DLD1 (cell line): ENCODE data around the gene FMNL3.
"Not testable (repeated sequence)": the region's sequence is repeated elsewhere in the genome, so short reads cannot be mapped to it uniquely, and the experiment has no call there.

ENCODE experiments used
- in situ Hi-C: cut with HindIII; loops from 2 replicates; pipeline ENCODE4 v1.10.0; 2017; ENCODE audit warnings: low sequenced_read_pairs

The FMNL3 gene

GRCh38 chr12:49707128-49707811 is at the start of gene FMNL3:
TSS of gene FMNL3 (minus strand) at chr12:49707405. CDS start at chr12:49707180, 225 bp downstream.
- in situ Hi-C loops: no loop called here

GRCh38 chr12:49750996-49751393 is 43.8 kb upstream of the FMNL3 start:
- in situ Hi-C loops: no loop called here

- in situ Hi-C loops: no loop called here
Observed at GRCh38 chr12:49750027-49750995, 43.1 kb upstream of the FMNL3 start.

- in situ Hi-C loops: no loop called here
Observed at GRCh38 chr12:49748800-49749199, 41.6 kb upstream of the FMNL3 start.

- in situ Hi-C loops: no loop called here
Observed at GRCh38 chr12:49748306-49748705, 41.1 kb upstream of the FMNL3 start.

- in situ Hi-C loops: no loop called here
Observed at GRCh38 chr12:49744363-49744885, 37.2 kb upstream of the FMNL3 start.

- in situ Hi-C loops: no loop called here
Observed at GRCh38 chr12:49741882-49742620, 34.8 kb upstream of the FMNL3 start.

GRCh38 chr12:49740930-49741881 is 34.0 kb upstream of the FMNL3 start, which contains the start of gene TMBIM6:
TSS of gene TMBIM6 (plus strand) at chr12:49741557. CDS start at chr12:49752494, 10,937 bp downstream.
- in situ Hi-C loops: no loop called here

- in situ Hi-C loops: not testable (repeated sequence)
Observed at GRCh38 chr12:49740277-49740676, 33.1 kb upstream of the FMNL3 start.

GRCh38 chr12:49738721-49739120 is 31.5 kb upstream of the FMNL3 start:
- in situ Hi-C loops: not testable (repeated sequence)

- in situ Hi-C loops: not testable (repeated sequence)
Observed at GRCh38 chr12:49734900-49735299, 27.7 kb upstream of the FMNL3 start.

- in situ Hi-C loops: no loop called here
Observed at GRCh38 chr12:49733219-49734017, 26.2 kb upstream of the FMNL3 start.

- in situ Hi-C loops: no loop called here
Observed at GRCh38 chr12:49730568-49731101, 23.4 kb upstream of the FMNL3 start.

GRCh38 chr12:49730050-49730449 is 22.8 kb upstream of the FMNL3 start:
- in situ Hi-C loops: no loop called here

GRCh38 chr12:49728446-49728845 is 21.2 kb upstream of the FMNL3 start:
- in situ Hi-C loops: no loop called here

- in situ Hi-C loops: not testable (repeated sequence)
Observed at GRCh38 chr12:49721355-49721754, 14.2 kb upstream of the FMNL3 start.

- in situ Hi-C loops: no loop called here
Observed at GRCh38 chr12:49720214-49720613, 13.0 kb upstream of the FMNL3 start.

GRCh38 chr12:49717800-49718199 is 10.6 kb upstream of the FMNL3 start:
- in situ Hi-C loops: not testable (repeated sequence)

- in situ Hi-C loops: no loop called here
Observed at GRCh38 chr12:49716553-49716952, 9.3 kb upstream of the FMNL3 start.
